SK-N-SH treated with all-trans-retinoic acid at 6 μM for 48 hours (cell line): ENCODE measurements around the gene JAML.

Source experiments
- ARNTL ChIP-seq: fragments of 450-650 bp; formaldehyde crosslinking; IDR thresholded peaks from 2 replicates; pipeline ENCODE4 v1.5.0; 2020; ENCODE audit warnings: low read depth, mild to moderate bottlenecking, moderate library complexity, borderline replicate concordance
- BACH2 ChIP-seq: fragments of 250-450 bp; sonication (Bioruptor Pico); IDR thresholded peaks from 2 replicates; pipeline ENCODE4 v1.9.0; 2021; ENCODE audit warnings: mild to moderate bottlenecking, borderline replicate concordance
- ISL1 ChIP-seq: fragments of 250-450 bp; sonication (Bioruptor Pico); IDR thresholded peaks from 2 replicates; pipeline ENCODE4 v2.1.2; 2022; ENCODE audit warnings: mild to moderate bottlenecking, moderate library complexity
- PPARA ChIP-seq: fragments of 250-450 bp; sonication (Bioruptor Pico); IDR thresholded peaks from 2 replicates; pipeline ENCODE4 v1.5.0; 2020; ENCODE audit warnings: mild to moderate bottlenecking, borderline replicate concordance
- SNAI2 ChIP-seq: fragments of 250-450 bp; sonication (Bioruptor Pico); IDR thresholded peaks from 2 replicates; pipeline ENCODE4 v1.5.0; 2020; ENCODE audit warnings: mild to moderate bottlenecking, moderate library complexity
- ZC3H10 ChIP-seq: fragments of 250-450 bp; sonication (Bioruptor Pico); IDR thresholded peaks from 2 replicates; pipeline ENCODE4 v1.5.1; 2021; ENCODE audit warnings: mild to moderate bottlenecking, moderate library complexity
- ZFP3 ChIP-seq: fragments of 250-450 bp; sonication (Bioruptor Pico); IDR thresholded peaks from 2 replicates; pipeline ENCODE4 v1.5.0; 2020; ENCODE audit warnings: mild to moderate bottlenecking, moderate library complexity
- ZFP30 ChIP-seq: fragments of 450-650 bp; formaldehyde crosslinking; IDR thresholded peaks from 2 replicates; pipeline ENCODE4 v1.5.0; 2022; ENCODE audit warnings: mild to moderate bottlenecking, moderate library complexity
- ZNF565 ChIP-seq: fragments of 450-650 bp; formaldehyde crosslinking; conservative IDR thresholded peaks from 2 replicates; pipeline ENCODE4 v1.5.0; 2020; ENCODE audit warnings: low read depth, mild to moderate bottlenecking, moderate library complexity
- ZNF70 ChIP-seq: fragments of 450-650 bp; formaldehyde crosslinking; IDR thresholded peaks from 2 replicates; pipeline ENCODE4 v1.5.0; 2020; ENCODE audit warnings: mild to moderate bottlenecking, moderate library complexity
- ZNF8 ChIP-seq: fragments of 450-650 bp; formaldehyde crosslinking; IDR thresholded peaks from 2 replicates; pipeline ENCODE4 v1.5.0; 2020; ENCODE audit warnings: mild to moderate bottlenecking, moderate library complexity
- TF ChIP-seq, protein P1 (sequence below): fragments of 250-450 bp; sonication (Bioruptor Pico); IDR thresholded peaks from 2 replicates; pipeline ENCODE4 v1.8.0; 2020; ENCODE audit warnings: mild to moderate bottlenecking, moderate library complexity, borderline replicate concordance
- TF ChIP-seq, protein P2 (sequence below): fragments of 250-450 bp; sonication (Bioruptor Pico); IDR thresholded peaks from 2 replicates; pipeline ENCODE4 v1.5.1; 2021; ENCODE audit warnings: mild to moderate bottlenecking, moderate library complexity
- TF ChIP-seq, protein P3 (sequence below): fragments of 250-450 bp; sonication (Bioruptor Pico); IDR thresholded peaks from 2 replicates; pipeline ENCODE4 v1.5.1; 2020; ENCODE audit warnings: low read depth, mild to moderate bottlenecking, moderate library complexity

DNA sequence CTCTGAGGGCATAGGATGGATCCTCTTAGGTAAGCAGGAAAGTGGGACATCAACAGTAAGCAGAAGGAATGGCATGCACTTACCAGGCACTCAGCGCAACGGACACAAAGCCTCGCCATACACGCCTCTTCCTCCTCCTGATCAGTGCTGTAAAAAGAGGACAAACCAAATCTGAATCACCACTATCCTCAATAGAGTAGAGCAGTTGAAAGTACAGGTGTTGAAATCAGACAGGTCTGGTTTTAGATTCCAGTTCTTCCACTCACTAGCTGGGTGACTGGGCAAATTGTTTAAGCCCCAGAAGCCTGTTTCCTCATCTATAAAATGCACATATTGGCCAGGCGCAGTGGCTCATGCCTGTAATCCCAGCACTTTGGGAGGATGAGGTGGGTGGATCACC, 8.6 kb upstream of the JAML start:
- TF ChIP-seq ZFP3 (CRISPR knock-in tag) (no peak), ZNF70 (CRISPR knock-in tag) (no peak), ZNF8 (CRISPR knock-in tag) (no peak), ZC3H10 (CRISPR knock-in tag) (no peak), PPARA (CRISPR knock-in tag) (no peak), ARNTL (CRISPR knock-in tag) (no peak), SNAI2 (CRISPR knock-in tag) (no peak), BACH2 (no peak), ZFP30 (CRISPR knock-in tag) (no peak), ISL1 (no peak), ZNF565 (no peak)
- TF ChIP-seq, protein P1, sequence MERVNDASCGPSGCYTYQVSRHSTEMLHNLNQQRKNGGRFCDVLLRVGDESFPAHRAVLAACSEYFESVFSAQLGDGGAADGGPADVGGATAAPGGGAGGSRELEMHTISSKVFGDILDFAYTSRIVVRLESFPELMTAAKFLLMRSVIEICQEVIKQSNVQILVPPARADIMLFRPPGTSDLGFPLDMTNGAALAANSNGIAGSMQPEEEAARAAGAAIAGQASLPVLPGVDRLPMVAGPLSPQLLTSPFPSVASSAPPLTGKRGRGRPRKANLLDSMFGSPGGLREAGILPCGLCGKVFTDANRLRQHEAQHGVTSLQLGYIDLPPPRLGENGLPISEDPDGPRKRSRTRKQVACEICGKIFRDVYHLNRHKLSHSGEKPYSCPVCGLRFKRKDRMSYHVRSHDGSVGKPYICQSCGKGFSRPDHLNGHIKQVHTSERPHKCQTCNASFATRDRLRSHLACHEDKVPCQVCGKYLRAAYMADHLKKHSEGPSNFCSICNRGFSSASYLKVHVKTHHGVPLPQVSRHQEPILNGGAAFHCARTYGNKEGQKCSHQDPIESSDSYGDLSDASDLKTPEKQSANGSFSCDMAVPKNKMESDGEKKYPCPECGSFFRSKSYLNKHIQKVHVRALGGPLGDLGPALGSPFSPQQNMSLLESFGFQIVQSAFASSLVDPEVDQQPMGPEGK (CRISPR knock-in tag): no peak
- TF ChIP-seq, protein P2, sequence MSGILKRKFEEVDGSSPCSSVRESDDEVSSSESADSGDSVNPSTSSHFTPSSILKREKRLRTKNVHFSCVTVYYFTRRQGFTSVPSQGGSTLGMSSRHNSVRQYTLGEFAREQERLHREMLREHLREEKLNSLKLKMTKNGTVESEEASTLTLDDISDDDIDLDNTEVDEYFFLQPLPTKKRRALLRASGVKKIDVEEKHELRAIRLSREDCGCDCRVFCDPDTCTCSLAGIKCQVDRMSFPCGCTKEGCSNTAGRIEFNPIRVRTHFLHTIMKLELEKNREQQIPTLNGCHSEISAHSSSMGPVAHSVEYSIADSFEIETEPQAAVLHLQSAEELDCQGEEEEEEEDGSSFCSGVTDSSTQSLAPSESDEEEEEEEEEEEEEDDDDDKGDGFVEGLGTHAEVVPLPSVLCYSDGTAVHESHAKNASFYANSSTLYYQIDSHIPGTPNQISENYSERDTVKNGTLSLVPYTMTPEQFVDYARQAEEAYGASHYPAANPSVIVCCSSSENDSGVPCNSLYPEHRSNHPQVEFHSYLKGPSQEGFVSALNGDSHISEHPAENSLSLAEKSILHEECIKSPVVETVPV (CRISPR knock-in tag): no peak
- TF ChIP-seq, protein P3, sequence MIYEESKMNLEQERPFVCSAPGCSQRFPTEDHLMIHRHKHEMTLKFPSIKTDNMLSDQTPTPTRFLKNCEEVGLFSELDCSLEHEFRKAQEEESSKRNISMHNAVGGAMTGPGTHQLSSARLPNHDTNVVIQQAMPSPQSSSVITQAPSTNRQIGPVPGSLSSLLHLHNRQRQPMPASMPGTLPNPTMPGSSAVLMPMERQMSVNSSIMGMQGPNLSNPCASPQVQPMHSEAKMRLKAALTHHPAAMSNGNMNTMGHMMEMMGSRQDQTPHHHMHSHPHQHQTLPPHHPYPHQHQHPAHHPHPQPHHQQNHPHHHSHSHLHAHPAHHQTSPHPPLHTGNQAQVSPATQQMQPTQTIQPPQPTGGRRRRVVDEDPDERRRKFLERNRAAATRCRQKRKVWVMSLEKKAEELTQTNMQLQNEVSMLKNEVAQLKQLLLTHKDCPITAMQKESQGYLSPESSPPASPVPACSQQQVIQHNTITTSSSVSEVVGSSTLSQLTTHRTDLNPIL: no peak
